Measurements from ENCODE around the gene ZXDC.

ZXDC gene

DNA sequence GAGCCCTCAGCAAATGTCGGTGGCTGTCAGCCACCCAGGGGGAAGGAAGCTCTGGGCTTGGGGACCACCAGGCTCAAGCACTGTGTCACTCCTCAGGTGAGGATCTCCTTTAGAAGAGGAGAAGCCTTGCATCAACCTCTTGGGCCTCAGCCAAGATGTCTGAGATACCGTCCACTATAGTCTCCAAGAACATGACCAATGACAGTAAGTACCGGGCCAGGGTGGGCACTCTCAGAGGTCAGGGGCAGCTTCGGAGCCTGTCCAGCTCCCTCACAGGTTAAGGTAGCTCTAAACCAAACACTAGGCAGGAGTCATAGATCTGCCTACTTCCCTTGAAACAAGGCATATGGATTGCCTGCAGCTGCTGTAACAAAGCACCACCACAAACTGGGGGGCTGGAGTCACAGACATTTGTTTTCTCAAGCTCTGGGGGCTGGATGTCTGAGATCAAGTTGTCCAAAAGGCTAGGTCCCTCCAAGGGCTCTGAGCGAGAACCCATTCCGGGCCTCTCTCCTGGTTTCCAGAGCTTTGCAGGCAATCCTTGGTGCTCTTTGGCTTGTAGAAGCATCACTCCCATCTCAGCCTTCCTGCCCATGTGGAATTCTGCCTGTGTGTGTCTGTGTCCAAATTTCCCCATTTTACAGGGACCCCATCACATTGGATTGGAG, 79.7 kb downstream of the ZXDC start:
- TF ChIP-seq, protein P1, sequence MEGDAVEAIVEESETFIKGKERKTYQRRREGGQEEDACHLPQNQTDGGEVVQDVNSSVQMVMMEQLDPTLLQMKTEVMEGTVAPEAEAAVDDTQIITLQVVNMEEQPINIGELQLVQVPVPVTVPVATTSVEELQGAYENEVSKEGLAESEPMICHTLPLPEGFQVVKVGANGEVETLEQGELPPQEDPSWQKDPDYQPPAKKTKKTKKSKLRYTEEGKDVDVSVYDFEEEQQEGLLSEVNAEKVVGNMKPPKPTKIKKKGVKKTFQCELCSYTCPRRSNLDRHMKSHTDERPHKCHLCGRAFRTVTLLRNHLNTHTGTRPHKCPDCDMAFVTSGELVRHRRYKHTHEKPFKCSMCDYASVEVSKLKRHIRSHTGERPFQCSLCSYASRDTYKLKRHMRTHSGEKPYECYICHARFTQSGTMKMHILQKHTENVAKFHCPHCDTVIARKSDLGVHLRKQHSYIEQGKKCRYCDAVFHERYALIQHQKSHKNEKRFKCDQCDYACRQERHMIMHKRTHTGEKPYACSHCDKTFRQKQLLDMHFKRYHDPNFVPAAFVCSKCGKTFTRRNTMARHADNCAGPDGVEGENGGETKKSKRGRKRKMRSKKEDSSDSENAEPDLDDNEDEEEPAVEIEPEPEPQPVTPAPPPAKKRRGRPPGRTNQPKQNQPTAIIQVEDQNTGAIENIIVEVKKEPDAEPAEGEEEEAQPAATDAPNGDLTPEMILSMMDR (IDR thresholded peaks at IDR 0.05; ENCODE audit: borderline replicate concordance, control extremely low read depth, extremely low read depth, insufficient read depth, missing control alignments): no peak
- no peak for DNase-seq (ENCODE audit: low spot score)
- in situ Hi-C loops (cut with MboI; ENCODE audit: low sequenced_read_pairs, unreplicated experiment): no loop called here

DNA sequence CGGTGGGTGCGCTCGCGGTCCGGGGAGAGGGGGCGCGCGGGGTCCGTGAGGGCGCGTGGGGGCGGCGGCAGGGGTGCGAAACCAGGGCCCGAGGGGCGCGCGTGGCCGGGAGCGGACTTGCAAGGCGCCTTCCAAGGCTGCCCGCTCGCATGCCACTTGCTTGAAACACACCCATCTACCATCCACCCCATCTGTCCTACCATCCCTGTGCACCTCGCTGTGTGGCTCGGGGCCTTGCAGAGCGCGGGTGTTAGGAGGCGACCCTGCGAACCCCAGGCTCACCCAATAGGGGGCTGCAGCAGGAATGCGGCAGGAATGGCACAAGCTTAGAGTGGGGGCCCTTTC, 80.7 kb downstream of the ZXDC start:
- in situ Hi-C loops (cut with MboI; ENCODE audit: low sequenced_read_pairs, unreplicated experiment): no loop called here
- no peak for DNase-seq (ENCODE audit: low spot score)
- TF ChIP-seq, protein P1 (IDR thresholded peaks at IDR 0.05; ENCODE audit: borderline replicate concordance, control extremely low read depth, extremely low read depth, insufficient read depth, missing control alignments): no peak

DNA sequence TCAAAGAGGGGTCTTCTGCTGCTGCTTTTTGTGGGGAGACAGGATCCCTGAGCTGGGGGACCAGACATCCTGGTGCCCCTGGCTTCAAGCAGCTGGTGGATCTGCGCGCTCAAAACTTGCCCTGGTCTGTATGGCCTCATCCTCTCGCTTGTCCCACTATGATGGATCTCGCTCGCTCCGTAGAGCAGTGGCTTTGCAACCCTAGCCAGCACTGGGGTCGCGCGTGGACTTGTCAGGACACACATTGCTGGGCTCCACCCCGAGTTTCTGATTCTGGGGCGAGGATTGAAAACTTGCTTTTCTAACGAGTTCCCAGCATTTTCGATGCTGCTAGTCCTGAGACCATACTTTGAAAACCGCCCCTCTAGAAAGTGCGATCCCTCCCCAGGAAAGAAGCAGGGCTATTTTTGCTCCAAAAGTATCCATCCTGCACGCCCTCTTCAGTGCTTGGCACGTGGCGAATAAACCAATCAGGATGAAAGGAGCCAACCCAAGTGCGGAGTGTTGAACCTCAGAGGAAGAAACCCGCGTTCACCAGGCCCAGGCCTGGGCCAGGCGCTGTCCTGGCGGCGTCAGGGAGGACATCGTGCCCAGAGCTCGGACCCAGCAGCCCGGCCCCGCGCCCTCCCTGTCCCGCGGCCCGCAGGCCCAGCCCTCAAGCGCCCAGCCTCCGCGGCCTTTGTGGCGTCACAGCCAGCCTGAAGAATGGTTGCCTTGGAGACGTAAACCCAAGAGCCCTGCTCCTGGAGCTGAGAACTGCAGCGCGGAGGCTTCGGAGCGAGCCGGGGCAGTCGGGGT, 81.3 kb downstream of the ZXDC start, which contains the start of gene CFAP100:
Gene CFAP100 (plus strand): TSS at position 731 of the 798 bp plus-strand sequence. CDS start 1,092 bp downstream, outside the sequence.
- in situ Hi-C loops (cut with MboI; ENCODE audit: low sequenced_read_pairs, unreplicated experiment): no loop called here
- no peak for DNase-seq (ENCODE audit: low spot score)
- TF ChIP-seq, protein P1 (IDR thresholded peaks at IDR 0.05; ENCODE audit: borderline replicate concordance, control extremely low read depth, extremely low read depth, insufficient read depth, missing control alignments): no peak

DNA sequence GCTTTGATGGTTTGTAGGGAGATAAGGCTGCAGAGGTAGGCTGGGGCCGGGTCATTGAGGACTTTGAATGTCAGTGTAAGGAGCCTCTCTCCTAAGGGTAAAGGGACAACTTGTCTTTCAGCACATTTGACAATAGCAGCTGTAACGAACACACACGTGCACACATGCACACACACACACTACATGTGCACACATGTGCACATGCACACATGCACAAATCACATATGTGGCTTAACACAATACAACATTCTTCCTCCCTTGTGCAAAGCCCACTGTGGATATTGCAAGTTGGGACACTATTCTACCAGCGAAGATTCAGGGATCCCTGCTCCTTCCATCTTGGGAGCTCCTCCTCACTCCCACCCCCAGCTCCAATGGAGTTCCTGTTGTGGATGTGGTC, 82.1 kb downstream of the ZXDC start:
- TF ChIP-seq, protein P1 (IDR thresholded peaks at IDR 0.05; ENCODE audit: borderline replicate concordance, control extremely low read depth, extremely low read depth, insufficient read depth, missing control alignments): no peak
- DNase-seq (ENCODE audit: low spot score): no peak
- in situ Hi-C loops (cut with MboI; ENCODE audit: low sequenced_read_pairs, unreplicated experiment): no loop called here

DNA sequence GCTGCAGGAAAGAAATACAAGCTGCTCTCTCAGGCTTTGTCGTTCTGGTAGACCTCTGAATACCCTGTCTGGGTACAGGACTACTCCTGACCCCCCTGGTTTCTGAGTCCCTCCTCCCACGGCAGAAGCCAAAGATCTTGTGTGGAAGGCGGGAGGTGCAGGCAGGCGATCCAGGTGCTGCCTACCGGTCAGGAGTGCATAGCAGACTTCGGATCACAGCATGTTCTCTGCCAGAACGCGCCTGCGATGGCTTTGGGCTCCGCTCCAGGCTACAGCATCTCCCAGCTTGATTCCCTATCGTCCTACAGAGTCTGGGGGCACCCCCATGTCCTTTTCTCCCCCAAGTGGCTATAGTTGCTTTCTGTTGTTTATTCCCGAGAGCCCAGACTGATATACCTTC, 83.4 kb downstream of the ZXDC start:
- in situ Hi-C loops (cut with MboI; ENCODE audit: low sequenced_read_pairs, unreplicated experiment): no loop called here
- TF ChIP-seq, protein P1 (IDR thresholded peaks at IDR 0.05; ENCODE audit: borderline replicate concordance, control extremely low read depth, extremely low read depth, insufficient read depth, missing control alignments): no peak
- DNase-seq (ENCODE audit: low spot score): no peak

DNA sequence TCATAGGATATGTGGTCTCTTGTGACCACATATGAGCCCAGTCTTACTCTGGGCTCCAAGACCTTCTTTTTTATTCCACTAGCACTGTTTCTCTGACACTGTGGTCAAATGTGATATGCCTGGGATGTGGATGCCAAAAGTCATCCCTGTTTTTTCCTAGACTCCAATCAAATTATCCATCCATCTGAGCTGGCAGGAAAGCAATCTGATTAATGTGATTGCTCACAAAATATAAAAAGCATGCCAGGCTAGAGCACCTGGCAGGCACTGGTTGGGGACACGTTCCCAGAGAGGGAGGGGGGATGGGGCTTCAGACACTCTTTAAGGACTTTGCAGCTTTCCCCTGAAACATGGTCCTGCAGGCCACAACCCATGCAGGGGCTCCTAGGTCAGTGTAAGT, 84.1 kb downstream of the ZXDC start:
- TF ChIP-seq, protein P1 (IDR thresholded peaks at IDR 0.05; ENCODE audit: borderline replicate concordance, control extremely low read depth, extremely low read depth, insufficient read depth, missing control alignments): no peak
- no peak for DNase-seq (ENCODE audit: low spot score)
- in situ Hi-C loops (cut with MboI; ENCODE audit: low sequenced_read_pairs, unreplicated experiment): no loop called here
